ENCODE measurements around the gene RIMKLB. TPM values are rescaled to one million over a fixed set of nuclear protein-coding genes. Genes with fewer than 3 reads are reported as not detected.

The RIMKLB gene
- total RNA-seq, 1 donor: 23.2 TPM

GRCh38 chr12:8687846-8688601 is 9.8 kb upstream of the RIMKLB start:
- DNase-seq (ENCODE audit: low read depth): peak; percentile 95
- no peak for TF ChIP-seq CTCF (IDR thresholded peaks at IDR 0.05; ENCODE audit: insufficient read depth, low read length)
- no peak overlapping the region for H3K4me3 ChIP-seq (ENCODE audit: low read depth, low read length)

- no peak for TF ChIP-seq CTCF (IDR thresholded peaks at IDR 0.05; ENCODE audit: insufficient read depth, low read length)
- H3K4me3 ChIP-seq (ENCODE audit: low read depth, low read length): no peak overlapping the region
- DNase-seq (ENCODE audit: low read depth): no peak
These were observed 8.1 kb upstream of the RIMKLB start for GRCh38 chr12:8689681-8690080.

- DNase-seq (ENCODE audit: low read depth): peak; percentile 85
- no peak for TF ChIP-seq CTCF (IDR thresholded peaks at IDR 0.05; ENCODE audit: insufficient read depth, low read length)
- no peak overlapping the region for H3K4me3 ChIP-seq (ENCODE audit: low read depth, low read length)
These were observed 5.2 kb upstream of the RIMKLB start for GRCh38 chr12:8692573-8692972.

DNA sequence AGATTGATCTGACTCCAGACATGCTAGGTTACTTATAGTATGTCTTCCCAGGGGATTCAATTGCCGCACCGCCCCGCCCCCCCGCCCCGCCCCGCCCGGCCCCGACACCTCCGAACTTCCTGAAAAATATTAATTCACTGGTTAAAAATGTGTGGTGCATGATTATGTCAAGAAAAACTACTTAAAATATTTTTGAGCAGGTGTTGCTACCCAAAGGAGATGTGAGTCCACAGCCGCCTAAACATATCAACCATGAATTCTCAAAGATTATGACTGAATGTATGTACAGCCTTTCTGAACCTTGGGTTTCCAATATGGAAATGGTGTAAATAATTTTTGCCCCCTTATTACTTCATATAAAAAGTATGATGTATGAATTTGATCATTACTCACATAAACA is 2.7 kb upstream of the RIMKLB start:
- TF ChIP-seq CTCF (IDR thresholded peaks at IDR 0.05; ENCODE audit: insufficient read depth, low read length): no peak
- H3K4me3 ChIP-seq (ENCODE audit: low read depth, low read length): no peak overlapping the region
- no peak for DNase-seq (ENCODE audit: low read depth)

GRCh38 chr12:8696442-8697090 is 1.2 kb upstream of the RIMKLB start:
- no peak for TF ChIP-seq CTCF (IDR thresholded peaks at IDR 0.05; ENCODE audit: insufficient read depth, low read length)
- no peak for DNase-seq (ENCODE audit: low read depth)
- peak overlapping the region; percentile 74 for H3K4me3 ChIP-seq (ENCODE audit: low read depth, low read length)

- DNase-seq (ENCODE audit: low read depth): peak; percentile 43
- peak overlapping the region; percentile 74 for H3K4me3 ChIP-seq (ENCODE audit: low read depth, low read length)
- no peak for TF ChIP-seq CTCF (IDR thresholded peaks at IDR 0.05; ENCODE audit: insufficient read depth, low read length)
These were observed 693 bp upstream of the RIMKLB start for GRCh38 chr12:8697120-8697475.

All from fibroblast of the aortic adventitia (primary cell).